ENCODE measurements around the gene RER1. TPM values are rescaled to one million over a fixed set of nuclear protein-coding genes. Genes with fewer than 3 reads are reported as not detected.
A peak's percentile ranks its signal among the peaks of the same experiment; 100 is the strongest.

The RER1 gene
- polyA plus RNA-seq, 1 experiment = 255 TPM

DNA sequence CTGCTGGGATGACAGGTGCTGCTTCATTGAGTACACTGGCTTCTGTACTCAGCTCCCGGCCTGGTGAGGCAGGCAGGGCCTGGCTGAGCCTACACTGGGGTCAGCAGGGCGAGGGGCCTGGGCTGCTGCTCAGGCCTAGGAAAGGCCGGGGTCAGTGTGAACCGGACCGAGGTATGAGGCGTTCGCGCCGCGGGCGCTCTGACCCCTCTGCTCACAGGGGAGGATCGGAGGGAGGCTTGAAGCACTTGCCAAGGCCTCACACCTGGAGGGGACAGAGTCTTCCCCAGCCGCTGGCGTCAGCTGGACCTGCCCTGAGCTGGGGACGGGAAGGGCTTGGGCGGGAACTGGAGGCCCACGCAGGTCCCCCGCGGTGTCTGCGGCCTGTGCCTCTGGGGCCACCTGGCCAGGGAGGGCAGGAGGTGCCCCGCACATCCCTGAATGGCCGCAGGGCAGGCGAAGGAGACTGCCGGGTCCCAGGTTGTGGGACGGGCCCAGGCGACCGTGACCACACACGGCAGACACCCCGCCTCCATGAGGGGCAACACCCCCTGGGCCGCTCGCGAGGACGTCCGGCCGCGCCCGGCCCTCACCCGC lies 20.3 kb downstream of the RER1 start:
- H3K36me3 ChIP-seq (ENCODE audit: control insufficient read depth, insufficient read depth, low read length) = peaks cover 20% of the 10 kb centered on the region
- TF ChIP-seq, protein P1, sequence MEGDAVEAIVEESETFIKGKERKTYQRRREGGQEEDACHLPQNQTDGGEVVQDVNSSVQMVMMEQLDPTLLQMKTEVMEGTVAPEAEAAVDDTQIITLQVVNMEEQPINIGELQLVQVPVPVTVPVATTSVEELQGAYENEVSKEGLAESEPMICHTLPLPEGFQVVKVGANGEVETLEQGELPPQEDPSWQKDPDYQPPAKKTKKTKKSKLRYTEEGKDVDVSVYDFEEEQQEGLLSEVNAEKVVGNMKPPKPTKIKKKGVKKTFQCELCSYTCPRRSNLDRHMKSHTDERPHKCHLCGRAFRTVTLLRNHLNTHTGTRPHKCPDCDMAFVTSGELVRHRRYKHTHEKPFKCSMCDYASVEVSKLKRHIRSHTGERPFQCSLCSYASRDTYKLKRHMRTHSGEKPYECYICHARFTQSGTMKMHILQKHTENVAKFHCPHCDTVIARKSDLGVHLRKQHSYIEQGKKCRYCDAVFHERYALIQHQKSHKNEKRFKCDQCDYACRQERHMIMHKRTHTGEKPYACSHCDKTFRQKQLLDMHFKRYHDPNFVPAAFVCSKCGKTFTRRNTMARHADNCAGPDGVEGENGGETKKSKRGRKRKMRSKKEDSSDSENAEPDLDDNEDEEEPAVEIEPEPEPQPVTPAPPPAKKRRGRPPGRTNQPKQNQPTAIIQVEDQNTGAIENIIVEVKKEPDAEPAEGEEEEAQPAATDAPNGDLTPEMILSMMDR (IDR thresholded peaks at IDR 0.05; ENCODE audit: insufficient read depth, low read depth, low read length) = no peak
- peak overlapping the region; percentile 95 for H3K4me3 ChIP-seq (ENCODE audit: low read depth, low read length)
- ChIA-PET POLR2A (interaction anchor here (0.6 kb wide), 1 partner anchor 1385 kb away, joined by 5 read pairs; the partner anchor contains the start of gene LRRC47), CTCF (no interaction called here)
- DNase-seq (ENCODE audit: low read depth) = no peak
- H3K27me3 ChIP-seq (ENCODE audit: control insufficient read depth, insufficient read depth, low read length) = no peaks in the 10 kb centered on the region

DNA sequence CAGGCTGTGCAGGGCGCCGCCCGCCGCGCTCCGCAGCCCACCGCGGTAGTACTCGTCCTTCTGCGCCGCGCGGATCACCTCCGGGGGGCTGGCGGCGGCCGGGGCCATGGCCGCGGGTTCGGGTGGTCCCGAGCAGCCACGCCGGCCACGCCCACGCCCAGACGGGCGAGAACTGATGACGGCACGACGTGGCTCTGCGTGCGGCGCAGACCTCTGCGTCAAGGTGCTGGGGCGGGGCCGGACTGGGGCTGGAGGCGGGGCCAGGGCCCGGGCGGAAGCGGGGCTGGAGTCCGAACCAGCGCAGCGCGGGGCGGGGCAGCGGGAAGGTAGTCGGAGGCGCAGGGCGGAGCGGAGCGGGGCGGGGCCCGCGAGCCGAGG lies 20.7 kb downstream of the RER1 start, which contains the start of gene PEX10:
Gene PEX10, minus strand, starts transcription at position 170 of the 378 bp plus-strand sequence. Its CDS starts 62 bp downstream, at position 108.
- H3K4me3 ChIP-seq (ENCODE audit: low read depth, low read length) = peak within 1 kb of the TSS; percentile 95
- H3K36me3 ChIP-seq (ENCODE audit: control insufficient read depth, insufficient read depth, low read length) = peaks cover 18% of the 10 kb centered on the region
- TF ChIP-seq, protein P1 (IDR thresholded peaks at IDR 0.05; ENCODE audit: insufficient read depth, low read depth, low read length) = no peak
- CTCF ChIA-PET = interaction anchor here (0.6 to 1.8 kb wide), 2 partner anchors 135 to 218 kb away, joined by 3 to 26 read pairs; partner anchors contain the start of gene FAAP20
- no peaks in the 10 kb centered on the region for H3K27me3 ChIP-seq (ENCODE audit: control insufficient read depth, insufficient read depth, low read length)
- POLR2A ChIA-PET = no interaction called here
- peak; percentile 59 for DNase-seq (ENCODE audit: low read depth)

DNA sequence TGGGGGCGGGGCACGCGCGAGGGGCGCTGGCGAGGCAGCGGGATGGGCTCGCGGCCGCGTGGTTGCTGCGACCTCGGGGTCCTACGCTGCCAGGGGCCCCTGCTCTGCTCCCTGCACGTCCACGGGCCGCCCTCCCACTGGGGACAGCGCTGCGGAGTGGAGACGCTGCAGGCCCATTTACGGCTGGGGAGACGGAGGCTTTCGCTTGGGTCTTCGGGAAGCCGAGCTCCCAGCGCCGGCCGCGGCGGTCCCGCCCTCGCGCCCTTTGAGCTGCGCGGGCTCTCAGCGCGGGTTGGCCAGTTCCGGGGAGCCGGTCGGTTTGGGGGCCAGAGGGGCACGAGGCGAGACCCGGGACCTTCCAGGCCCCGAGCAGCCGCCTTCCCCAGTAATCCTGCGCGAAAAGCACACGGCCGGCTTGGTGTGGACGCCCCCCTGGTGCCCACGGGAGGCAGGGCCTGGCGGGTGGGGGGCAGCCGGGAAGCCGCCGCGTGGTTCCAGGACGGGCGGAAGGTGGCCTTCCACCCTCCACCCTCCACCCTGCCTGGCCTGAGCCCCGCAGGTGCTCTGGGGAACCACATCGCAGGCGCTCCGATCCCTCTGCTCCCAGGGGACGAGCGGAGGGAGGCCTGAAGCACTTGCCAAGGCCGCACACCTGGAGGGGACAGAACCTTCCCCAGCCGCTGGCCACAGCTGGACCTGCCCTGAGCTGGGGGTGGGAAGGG lies 21.3 kb downstream of the RER1 start:
- POLR2A ChIA-PET = no interaction called here
- peaks cover 15% of the 10 kb centered on the region for H3K36me3 ChIP-seq (ENCODE audit: control insufficient read depth, insufficient read depth, low read length)
- TF ChIP-seq, protein P1 (IDR thresholded peaks at IDR 0.05; ENCODE audit: insufficient read depth, low read depth, low read length) = no peak
- no peaks in the 10 kb centered on the region for H3K27me3 ChIP-seq (ENCODE audit: control insufficient read depth, insufficient read depth, low read length)
- CTCF ChIA-PET = interaction anchor here (0.6 to 1.8 kb wide), 4 partner anchors 135 to 1011 kb away, joined by 3 to 26 read pairs (median 6); partner anchors contain the start of genes FAAP20 and TNFRSF14
- peak overlapping the region; percentile 83 for H3K4me3 ChIP-seq (ENCODE audit: low read depth, low read length)
- DNase-seq (ENCODE audit: low read depth) = no peak

DNA sequence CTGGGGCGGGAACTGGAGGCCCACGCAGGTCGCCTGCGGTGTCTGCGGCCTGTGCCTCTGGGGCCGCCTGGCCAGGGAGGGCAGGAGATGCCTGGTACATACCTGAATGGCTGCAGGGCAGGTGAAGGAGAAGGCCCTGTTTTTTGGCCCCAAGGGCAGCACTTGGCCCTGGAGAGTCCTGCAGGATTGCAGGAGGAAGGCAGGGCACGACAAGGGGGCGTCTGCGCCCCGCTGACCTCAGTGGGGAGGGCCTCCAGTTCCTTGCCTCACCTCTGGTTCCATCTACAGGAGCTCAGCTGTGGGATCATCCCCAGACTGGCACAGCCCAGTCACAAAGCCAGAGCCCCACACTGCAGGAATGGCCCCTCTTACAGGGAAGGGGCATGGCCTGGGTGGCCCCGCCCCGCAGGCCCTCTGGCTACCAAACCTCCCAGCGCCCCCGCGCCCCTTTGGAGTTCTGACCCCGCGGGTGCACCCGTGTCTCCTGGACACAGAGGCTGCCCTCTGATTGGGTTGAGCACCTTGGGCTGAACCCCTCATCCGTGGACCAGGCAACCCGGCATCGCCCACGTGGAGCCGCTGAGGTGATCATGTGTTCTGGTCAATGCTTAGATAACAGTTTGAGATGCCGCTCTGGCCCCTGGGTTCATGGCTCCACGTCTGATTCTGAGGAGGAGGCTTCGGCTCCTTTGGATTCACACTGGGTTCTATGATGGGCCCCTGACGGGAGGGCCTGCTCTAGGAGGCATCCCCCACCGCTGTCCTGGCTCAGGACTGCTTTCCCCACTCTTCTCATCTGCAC lies 22.1 kb downstream of the RER1 start:
- TF ChIP-seq, protein P1 (IDR thresholded peaks at IDR 0.05; ENCODE audit: insufficient read depth, low read depth, low read length) = no peak
- POLR2A ChIA-PET = no interaction called here
- Histone ChIP-seq H3K4me3 (ENCODE audit: low read depth, low read length) (peak overlapping the region; percentile 83), H3K27me3 (ENCODE audit: control insufficient read depth, insufficient read depth, low read length) (no peaks in the 10 kb centered on the region), H3K36me3 (ENCODE audit: control insufficient read depth, insufficient read depth, low read length) (peaks cover 10% of the 10 kb centered on the region)
- CTCF ChIA-PET = interaction anchor here (1.0 to 6.9 kb wide), 8 partner anchors 126 to 1011 kb away, joined by 3 to 71 read pairs (median 6); partner anchors contain the start of gene TNFRSF14
- no peak for DNase-seq (ENCODE audit: low read depth)

Data from BJ (cell line).